ENCODE results near the gene AARS2.

The AARS2 gene

GRCh38 chr6:44257753-44258324, 55.3 kb downstream of the AARS2 start:
- Histone ChIP-seq H3K27me3 (ENCODE audit: control insufficient read depth in 1 of 2, insufficient read depth in 2 of 2, low read length in 2 of 2) (no peaks in the 10 kb centered on the region), H3K4me1 (ENCODE audit: control insufficient read depth in 1 of 2, insufficient read depth in 2 of 2, low read length in 2 of 2) (peaks cover 31 to 35% of the 10 kb centered on the region in 2 donors), H3K36me3 (ENCODE audit: control insufficient read depth in 1 of 2, insufficient read depth in 2 of 2, low read length in 2 of 2) (peaks cover 26 to 52% of the 10 kb centered on the region in 2 donors), H3K27ac (ENCODE audit: low read depth, low read length) (no peak overlapping the region), H3K9ac (ENCODE audit: low read depth in 1 of 2, low read length in 2 of 2) (peak overlapping the region; percentile 52 to 56), H3K9me3 (ENCODE audit: control insufficient read depth in 1 of 2, low read length in 2 of 2) (no peaks in the 10 kb centered on the region), H3K4me3 (ENCODE audit: low read depth in 1 of 2, low read length in 2 of 2) (peak overlapping the region; percentile 54 to 89)

- no peaks in the 10 kb centered on the region for H3K27me3 ChIP-seq (ENCODE audit: control insufficient read depth in 1 of 2, insufficient read depth in 2 of 2, low read length in 2 of 2)
- H3K27ac ChIP-seq (ENCODE audit: low read depth, low read length), result peak within 1 kb of the TSS; percentile 60
- H3K4me3 ChIP-seq (ENCODE audit: low read depth in 1 of 2, low read length in 2 of 2), result peak within 1 kb of the TSS; percentile 83 to 89
- H3K36me3 ChIP-seq (ENCODE audit: control insufficient read depth in 1 of 2, insufficient read depth in 2 of 2, low read length in 2 of 2), result peaks cover 30 to 54% of the 10 kb centered on the region in 2 donors
- peaks cover 24 to 29% of the 10 kb centered on the region in 2 donors for H3K4me1 ChIP-seq (ENCODE audit: control insufficient read depth in 1 of 2, insufficient read depth in 2 of 2, low read length in 2 of 2)
- H3K9ac ChIP-seq (ENCODE audit: low read depth in 1 of 2, low read length in 2 of 2), result peak within 1 kb of the TSS; percentile 79 to 88
- H3K9me3 ChIP-seq (ENCODE audit: control insufficient read depth in 1 of 2, low read length in 2 of 2), result no peaks in the 10 kb centered on the region
Observed at GRCh38 chr6:44257025-44257752, 56.0 kb downstream of the AARS2 start, which contains the start of gene SLC35B2. TSS of gene SLC35B2 (minus strand) at chr6:44257528. CDS start at chr6:44257410, 118 bp downstream.

GRCh38 chr6:44256775-44257024, 56.4 kb downstream of the AARS2 start:
- Histone ChIP-seq H3K4me3 (ENCODE audit: low read depth in 1 of 2, low read length in 2 of 2) (peak overlapping the region; percentile 83 to 89), H3K36me3 (ENCODE audit: control insufficient read depth in 1 of 2, insufficient read depth in 2 of 2, low read length in 2 of 2) (peaks cover 34 to 54% of the 10 kb centered on the region in 2 donors), H3K27ac (ENCODE audit: low read depth, low read length) (peak overlapping the region; percentile 60), H3K4me1 (ENCODE audit: control insufficient read depth in 1 of 2, insufficient read depth in 2 of 2, low read length in 2 of 2) (peaks cover 20 to 24% of the 10 kb centered on the region in 2 donors), H3K27me3 (ENCODE audit: control insufficient read depth in 1 of 2, insufficient read depth in 2 of 2, low read length in 2 of 2) (no peaks in the 10 kb centered on the region), H3K9ac (ENCODE audit: low read depth in 1 of 2, low read length in 2 of 2) (peak overlapping the region; percentile 79 to 88), H3K9me3 (ENCODE audit: control insufficient read depth in 1 of 2, low read length in 2 of 2) (no peaks in the 10 kb centered on the region)

- Histone ChIP-seq H3K9ac (ENCODE audit: low read depth in 1 of 2, low read length in 2 of 2) (peak overlapping the region; percentile 79 to 88), H3K4me1 (ENCODE audit: control insufficient read depth in 1 of 2, insufficient read depth in 2 of 2, low read length in 2 of 2) (peaks cover 20% of the 10 kb centered on the region in 2 donors), H3K36me3 (ENCODE audit: control insufficient read depth in 1 of 2, insufficient read depth in 2 of 2, low read length in 2 of 2) (peaks cover 37 to 55% of the 10 kb centered on the region in 2 donors), H3K9me3 (ENCODE audit: control insufficient read depth in 1 of 2, low read length in 2 of 2) (no peaks in the 10 kb centered on the region), H3K4me3 (ENCODE audit: low read depth in 1 of 2, low read length in 2 of 2) (peak overlapping the region; percentile 83 to 89), H3K27ac (ENCODE audit: low read depth, low read length) (peak overlapping the region; percentile 60), H3K27me3 (ENCODE audit: control insufficient read depth in 1 of 2, insufficient read depth in 2 of 2, low read length in 2 of 2) (no peaks in the 10 kb centered on the region)
Observed at GRCh38 chr6:44255871-44256774, 57.0 kb downstream of the AARS2 start.

GRCh38 chr6:44255105-44255808, 57.9 kb downstream of the AARS2 start:
- Histone ChIP-seq H3K4me3 (ENCODE audit: low read depth in 1 of 2, low read length in 2 of 2) (no peak overlapping the region), H3K9me3 (ENCODE audit: control insufficient read depth in 1 of 2, low read length in 2 of 2) (no peaks in the 10 kb centered on the region), H3K9ac (ENCODE audit: low read depth in 1 of 2, low read length in 2 of 2) (no peak overlapping the region), H3K36me3 (ENCODE audit: control insufficient read depth in 1 of 2, insufficient read depth in 2 of 2, low read length in 2 of 2) (peaks cover 44 to 57% of the 10 kb centered on the region in 2 donors), H3K27ac (ENCODE audit: low read depth, low read length) (no peak overlapping the region), H3K27me3 (ENCODE audit: control insufficient read depth in 1 of 2, insufficient read depth in 2 of 2, low read length in 2 of 2) (no peaks in the 10 kb centered on the region), H3K4me1 (ENCODE audit: control insufficient read depth in 1 of 2, insufficient read depth in 2 of 2, low read length in 2 of 2) (peaks cover 20% of the 10 kb centered on the region in 2 donors)

- no peaks in the 10 kb centered on the region for H3K9me3 ChIP-seq (ENCODE audit: control insufficient read depth in 1 of 2, low read length in 2 of 2)
- peaks cover 20 to 22% of the 10 kb centered on the region in 2 donors for H3K4me1 ChIP-seq (ENCODE audit: control insufficient read depth in 1 of 2, insufficient read depth in 2 of 2, low read length in 2 of 2)
- H3K27ac ChIP-seq (ENCODE audit: low read depth, low read length), result no peak overlapping the region
- no peak overlapping the region for H3K9ac ChIP-seq (ENCODE audit: low read depth in 1 of 2, low read length in 2 of 2)
- H3K4me3 ChIP-seq (ENCODE audit: low read depth in 1 of 2, low read length in 2 of 2), result no peak overlapping the region
- no peaks in the 10 kb centered on the region for H3K27me3 ChIP-seq (ENCODE audit: control insufficient read depth in 1 of 2, insufficient read depth in 2 of 2, low read length in 2 of 2)
- H3K36me3 ChIP-seq (ENCODE audit: control insufficient read depth in 1 of 2, insufficient read depth in 2 of 2, low read length in 2 of 2), result peaks cover 47 to 59% of the 10 kb centered on the region in 2 donors
Observed at GRCh38 chr6:44254191-44255104, 58.7 kb downstream of the AARS2 start.

GRCh38 chr6:44253307-44254101, 59.6 kb downstream of the AARS2 start:
- H3K4me3 ChIP-seq (ENCODE audit: low read depth in 1 of 2, low read length in 2 of 2), result no peak overlapping the region
- peaks cover 28 to 31% of the 10 kb centered on the region in 2 donors for H3K4me1 ChIP-seq (ENCODE audit: control insufficient read depth in 1 of 2, insufficient read depth in 2 of 2, low read length in 2 of 2)
- H3K9me3 ChIP-seq (ENCODE audit: control insufficient read depth in 1 of 2, low read length in 2 of 2), result no peaks in the 10 kb centered on the region
- H3K27ac ChIP-seq (ENCODE audit: low read depth, low read length), result no peak overlapping the region
- no peak overlapping the region for H3K9ac ChIP-seq (ENCODE audit: low read depth in 1 of 2, low read length in 2 of 2)
- H3K27me3 ChIP-seq (ENCODE audit: control insufficient read depth in 1 of 2, insufficient read depth in 2 of 2, low read length in 2 of 2), result no peaks in the 10 kb centered on the region
- peaks cover 47 to 69% of the 10 kb centered on the region in 2 donors for H3K36me3 ChIP-seq (ENCODE audit: control insufficient read depth in 1 of 2, insufficient read depth in 2 of 2, low read length in 2 of 2)

GRCh38 chr6:44251576-44252524, 61.3 kb downstream of the AARS2 start:
- H3K9me3 ChIP-seq (ENCODE audit: control insufficient read depth in 1 of 2, low read length in 2 of 2), result no peaks in the 10 kb centered on the region
- H3K9ac ChIP-seq (ENCODE audit: low read depth in 1 of 2, low read length in 2 of 2), result no peak overlapping the region
- peaks cover 20 to 28% of the 10 kb centered on the region in 2 donors for H3K4me1 ChIP-seq (ENCODE audit: control insufficient read depth in 1 of 2, insufficient read depth in 2 of 2, low read length in 2 of 2)
- no peaks in the 10 kb centered on the region for H3K27me3 ChIP-seq (ENCODE audit: control insufficient read depth in 1 of 2, insufficient read depth in 2 of 2, low read length in 2 of 2)
- H3K27ac ChIP-seq (ENCODE audit: low read depth, low read length), result no peak overlapping the region
- H3K36me3 ChIP-seq (ENCODE audit: control insufficient read depth in 1 of 2, insufficient read depth in 2 of 2, low read length in 2 of 2), result peaks cover 44 to 69% of the 10 kb centered on the region in 2 donors
- H3K4me3 ChIP-seq (ENCODE audit: low read depth in 1 of 2, low read length in 2 of 2), result no peak overlapping the region

Measured in duodenal mucosa (tissue), 2 donors.